Sciatic nerve (tissue), 2 donors: ENCODE results near the gene PLEKHA3. TPM values are rescaled to one million over a fixed set of nuclear protein-coding genes. Genes with fewer than 3 reads are reported as not detected.
"Not testable (repeated sequence)": the region's sequence is repeated elsewhere in the genome, so short reads cannot be mapped to it uniquely, and the experiment has no call there.

Source experiments
- ATAC-seq: fragments of 200-7000 bp; cut with Tn5 transposase; one replicate; pipeline ENCODE4 v1.9.1; 2020; ENCODE audit warnings: mild to moderate bottlenecking, moderate library complexity
- DNase-seq: peaks from one replicate; pipeline ENCODE4 v3.0.0-alpha.2; 2020; ENCODE audit warnings: low spot score
- intact Hi-C: fragments of 100-400 bp; cut with DNase I; formaldehyde crosslinking; loops from one replicate; pipeline ENCODE4 v1.14.2; 2022
- total RNA-seq: library from RNA; stranded (reverse); fragmentation: NEBNext Ultra II Directional; extraction: Animal tissue kit (Norgen Biotek cat#: 25700); gene quantifications from one replicate; pipeline ENCODE4 v1.2.1, GENCODE V29; 2021
- donor health status: DM: no; HTN: no; CAD: no.
- donor health status: DM: no; HTN: no; CAD: no.

Gene PLEKHA3
- total RNA-seq = 34.1 TPM

DNA sequence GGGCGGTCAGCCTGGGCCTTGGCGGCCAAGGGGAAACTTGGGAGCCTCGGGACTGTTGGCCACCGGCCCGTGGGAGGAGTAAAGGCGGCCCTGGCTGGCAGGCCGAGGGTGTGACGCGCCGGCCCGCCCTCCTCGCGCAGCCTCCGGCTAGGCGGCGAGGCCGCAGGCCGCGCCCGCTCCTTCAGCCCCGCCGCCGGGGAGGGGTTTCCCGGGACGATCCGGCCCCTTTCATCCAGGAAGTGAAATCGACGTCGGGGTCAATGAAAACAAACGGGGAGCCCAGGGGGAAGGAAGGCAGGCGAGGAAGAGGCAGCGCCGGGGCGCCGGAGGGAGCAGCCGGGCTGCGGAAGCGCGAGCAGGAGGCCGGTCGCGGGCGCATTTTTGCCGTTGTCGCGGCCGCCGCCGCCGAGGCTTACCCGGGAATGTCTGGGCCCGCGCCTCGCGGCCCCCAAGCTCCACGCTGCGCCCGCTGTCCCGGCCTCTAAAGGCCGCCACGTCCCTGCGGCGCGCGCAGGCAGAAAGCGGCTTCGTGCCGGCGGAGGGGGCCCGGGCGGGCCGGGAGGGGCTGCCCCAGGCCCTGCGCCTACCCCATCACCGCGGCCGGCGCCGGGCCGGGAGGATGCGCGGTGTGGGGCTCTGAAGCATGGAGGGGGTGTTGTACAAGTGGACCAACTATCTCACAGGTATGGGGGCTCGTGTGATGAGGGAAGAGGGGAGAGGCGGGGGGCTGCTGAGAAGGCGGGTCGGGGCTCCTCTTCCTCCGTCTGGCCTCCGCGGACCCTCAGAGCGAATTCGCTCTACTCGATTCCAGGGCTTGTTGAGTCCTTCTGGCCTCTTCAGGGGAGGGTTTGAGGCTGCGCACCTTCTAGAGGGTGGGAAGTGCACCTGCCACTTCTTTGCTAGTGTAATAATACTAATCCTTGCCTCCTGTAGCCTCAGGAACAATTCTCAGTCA is at the start of gene PLEKHA3:
Gene PLEKHA3, plus strand, starts transcription at position 231 of the 955 bp plus-strand sequence. Its CDS starts 413 bp downstream, at position 644.
- ATAC-seq (peak; percentile 94), DNase-seq (peak; percentile 99)
- intact Hi-C loops = no loop called here

- DNase-seq = no peak
- intact Hi-C loops = no loop called here
- no peak for ATAC-seq
Measured at GRCh38 chr2:178436662-178437061, 43.6 kb upstream of the PLEKHA3 start.

- intact Hi-C loops = no loop called here
- DNase-seq (no peak), ATAC-seq (no peak)
Measured at GRCh38 chr2:178441426-178441825, 38.8 kb upstream of the PLEKHA3 start.

GRCh38 chr2:178448968-178449661 is 31.1 kb upstream of the PLEKHA3 start:
- intact Hi-C loops = no loop called here
- DNase-seq = no peak
- no peak for ATAC-seq

DNA sequence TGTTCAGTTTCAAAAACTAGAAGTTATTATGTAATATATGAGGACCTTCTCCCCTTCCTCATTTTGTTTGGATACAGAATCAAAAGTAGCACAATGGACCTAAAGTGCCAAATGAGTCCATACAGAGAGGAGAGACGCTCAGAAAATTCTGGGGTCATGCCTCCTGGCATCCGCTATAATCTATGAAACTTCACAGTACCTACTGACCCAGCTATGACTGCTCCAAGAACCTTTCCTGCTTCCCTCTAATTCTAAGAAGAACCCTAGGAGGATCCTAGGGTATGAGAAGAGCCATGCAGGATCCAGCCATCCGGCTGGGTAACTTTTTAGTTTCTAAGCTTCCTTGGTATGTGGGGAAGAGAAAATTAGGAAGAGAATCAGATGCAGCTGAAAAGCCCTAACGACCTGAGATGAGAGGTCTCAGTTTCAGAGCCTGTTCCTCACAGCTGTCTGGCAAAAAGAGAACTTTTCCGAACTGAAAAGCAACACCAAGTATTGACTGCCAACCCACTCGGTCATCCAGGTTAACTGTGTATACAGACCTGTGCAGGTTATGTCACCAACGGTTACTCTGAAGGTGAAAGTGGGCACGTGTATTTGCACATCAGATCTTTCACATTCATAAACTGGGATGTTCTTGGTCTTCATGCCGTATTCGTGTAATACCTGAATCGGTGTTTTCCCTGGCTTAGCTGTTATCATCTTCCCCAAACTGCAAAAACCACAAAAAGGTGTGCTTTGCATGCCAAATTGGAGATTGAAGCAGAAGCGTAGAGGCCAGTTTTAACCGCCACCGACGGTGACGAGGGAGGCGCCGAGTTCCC is 30.3 kb upstream of the PLEKHA3 start:
- no peak for DNase-seq
- intact Hi-C loops = no loop called here
- no peak for ATAC-seq

- intact Hi-C loops = no loop called here
- DNase-seq (no peak), ATAC-seq (no peak)
Measured at GRCh38 chr2:178450524-178450773, 29.8 kb upstream of the PLEKHA3 start.

GRCh38 chr2:178450774-178451525 is 29.3 kb upstream of the PLEKHA3 start, which contains the start of the genes PJVK and PRKRA:
Gene PJVK (plus strand): TSS chr2:178451378. CDS start chr2:178453410, 2,032 bp downstream.
Gene PRKRA (minus strand): TSS chr2:178451175. CDS start chr2:178451030, 145 bp downstream.
- ATAC-seq (peak; percentile 99), DNase-seq (peak; percentile 99)
- intact Hi-C loops = no loop called here

DNA sequence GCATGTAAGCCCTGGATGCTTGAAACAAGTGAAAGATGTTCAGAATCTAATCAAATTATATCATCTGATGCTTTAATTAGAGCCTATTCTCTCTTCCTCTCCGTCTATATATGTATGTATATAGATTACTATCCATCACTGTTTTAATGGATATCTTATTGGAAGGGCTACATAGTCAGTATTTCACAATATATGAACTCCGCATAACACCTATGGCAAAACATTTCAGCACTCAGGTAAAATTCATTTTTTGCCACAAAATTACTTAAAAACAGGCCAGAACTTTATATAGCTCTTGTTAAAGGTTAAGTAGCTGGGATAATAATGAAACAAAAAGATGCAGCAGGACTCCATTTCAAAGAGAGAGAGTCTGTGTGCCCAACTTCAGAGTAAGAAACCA is 27.9 kb upstream of the PLEKHA3 start:
- intact Hi-C loops = no loop called here

GRCh38 chr2:178452870-178453269 is 27.4 kb upstream of the PLEKHA3 start:
- intact Hi-C loops = no loop called here
- no peak for ATAC-seq

More for the DNA sequence above, 27.9 kb upstream of the PLEKHA3 start:
- ATAC-seq (no peak), DNase-seq (no peak)

DNA sequence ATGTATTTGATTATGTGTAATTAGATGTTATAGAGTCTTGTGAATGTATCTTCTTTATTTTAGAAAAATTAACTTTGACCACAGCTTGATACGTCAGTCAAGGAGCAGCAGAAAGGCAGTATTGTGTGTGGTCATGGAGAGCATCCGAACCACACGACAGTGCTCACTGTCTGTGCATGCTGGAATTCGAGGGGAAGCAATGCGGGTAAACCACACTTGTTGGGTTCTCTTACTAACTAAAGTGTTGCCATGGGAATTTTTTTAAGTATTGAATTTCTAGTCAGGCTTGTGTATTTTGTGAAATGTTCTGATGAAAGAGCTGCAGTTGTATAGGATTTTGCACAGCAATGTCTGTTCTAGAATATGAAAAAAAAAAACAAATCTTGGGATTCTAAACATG is 24.3 kb upstream of the PLEKHA3 start:
- DNase-seq (no peak), ATAC-seq (no peak)
- intact Hi-C loops = no loop called here

More at GRCh38 chr2:178452870-178453269, 27.4 kb upstream of the PLEKHA3 start:
- DNase-seq = no peak

- ATAC-seq = no peak
- intact Hi-C loops = no loop called here
- no peak for DNase-seq
Measured at GRCh38 chr2:178457390-178457886, 22.8 kb upstream of the PLEKHA3 start.

DNA sequence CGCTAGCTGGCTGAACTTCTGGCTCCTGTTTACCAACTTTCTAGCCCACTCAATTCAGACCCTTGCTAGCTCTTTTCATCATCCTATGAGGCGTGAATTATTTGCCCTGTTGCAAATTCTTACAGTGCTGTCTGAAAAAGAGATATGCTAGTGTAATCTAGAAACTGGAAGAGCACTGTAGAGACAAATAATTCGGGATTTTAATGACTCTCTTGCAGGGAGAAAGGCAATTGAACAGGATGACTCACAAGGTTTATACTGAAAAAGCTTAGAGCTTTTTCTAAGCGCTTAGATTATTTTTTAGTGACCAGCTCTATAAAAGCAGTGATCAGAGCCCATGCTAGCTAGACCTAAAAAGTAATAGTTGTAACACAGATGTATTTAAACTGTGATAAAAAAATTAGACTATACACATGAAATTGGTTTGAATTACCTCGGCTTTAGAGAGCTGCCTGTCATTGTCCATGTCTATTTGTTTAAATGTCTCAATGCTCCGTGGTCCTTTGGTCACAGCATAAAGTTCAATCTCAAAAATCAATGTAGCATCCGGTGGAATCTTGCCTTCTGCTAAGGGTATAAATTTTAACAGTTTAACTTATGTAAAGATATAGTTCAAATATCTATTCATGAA is 10.9 kb upstream of the PLEKHA3 start:
- ATAC-seq (no peak), DNase-seq (no peak)
- intact Hi-C loops = no loop called here

DNA sequence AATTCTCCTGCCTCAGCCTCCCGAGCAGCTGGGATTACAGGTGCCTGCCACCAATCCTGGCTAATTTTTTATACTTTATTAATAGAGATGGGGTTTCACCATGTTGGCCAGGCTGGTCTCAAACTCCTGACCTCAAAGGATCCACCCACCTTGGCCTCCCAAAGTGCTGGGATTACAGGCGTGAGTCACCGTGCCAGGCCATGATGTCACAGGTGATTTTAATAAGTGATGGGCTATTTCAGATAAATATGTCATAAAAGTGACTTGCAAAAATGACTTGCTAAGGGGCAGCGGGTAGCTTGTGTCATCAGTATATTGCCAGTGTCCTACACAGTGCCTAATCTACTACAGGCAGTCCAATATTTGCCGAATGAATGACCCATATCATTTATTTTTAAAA is 8.9 kb upstream of the PLEKHA3 start:
- ATAC-seq, DNase-seq, intact Hi-C loops: not testable (repeated sequence)

GRCh38 chr2:178473373-178473772 is 6.9 kb upstream of the PLEKHA3 start:
- DNase-seq (no peak), ATAC-seq (no peak)
- intact Hi-C loops = no loop called here

DNA sequence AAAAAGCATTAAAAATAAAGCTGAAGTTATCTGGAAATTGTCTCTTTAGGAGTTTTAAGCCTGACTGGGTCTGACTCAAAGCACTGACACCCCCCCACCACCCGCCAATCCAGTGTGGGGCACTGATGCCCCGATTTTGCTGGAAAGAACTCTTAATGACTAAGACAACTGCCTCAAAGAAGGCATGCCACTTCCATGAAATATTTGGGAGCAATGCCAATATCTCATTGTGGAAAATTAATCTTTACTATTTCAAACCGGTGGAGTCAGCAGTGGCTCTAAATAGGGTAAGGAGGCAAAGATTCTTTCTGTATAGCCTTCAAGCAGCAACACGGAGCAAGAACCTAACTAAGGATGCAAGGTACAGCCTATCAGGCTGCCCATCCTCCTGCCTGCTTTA is 6.3 kb upstream of the PLEKHA3 start:
- ATAC-seq (no peak), DNase-seq (no peak)
- intact Hi-C loops = no loop called here

DNA sequence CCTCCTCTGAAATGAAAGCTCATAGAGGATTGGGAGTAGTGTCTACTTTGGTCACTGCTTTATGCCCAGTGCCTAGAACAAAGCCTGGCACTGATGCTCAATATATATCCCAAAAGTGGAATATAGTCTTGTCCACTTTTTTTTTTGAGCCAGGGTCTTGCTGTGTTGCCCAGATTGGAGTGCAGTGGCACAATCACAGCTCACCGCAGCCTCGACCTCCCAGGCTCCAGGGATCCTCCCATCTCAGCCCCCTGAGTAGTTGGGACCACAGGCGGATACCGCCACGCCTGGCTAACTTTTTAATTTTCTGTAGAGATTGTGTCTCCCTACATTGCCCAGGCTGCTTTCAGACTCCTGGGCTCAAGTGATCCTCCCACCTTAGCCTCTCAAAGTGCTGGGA is 5.7 kb upstream of the PLEKHA3 start:
- DNase-seq (no peak), ATAC-seq (no peak)
- intact Hi-C loops = no loop called here

DNA sequence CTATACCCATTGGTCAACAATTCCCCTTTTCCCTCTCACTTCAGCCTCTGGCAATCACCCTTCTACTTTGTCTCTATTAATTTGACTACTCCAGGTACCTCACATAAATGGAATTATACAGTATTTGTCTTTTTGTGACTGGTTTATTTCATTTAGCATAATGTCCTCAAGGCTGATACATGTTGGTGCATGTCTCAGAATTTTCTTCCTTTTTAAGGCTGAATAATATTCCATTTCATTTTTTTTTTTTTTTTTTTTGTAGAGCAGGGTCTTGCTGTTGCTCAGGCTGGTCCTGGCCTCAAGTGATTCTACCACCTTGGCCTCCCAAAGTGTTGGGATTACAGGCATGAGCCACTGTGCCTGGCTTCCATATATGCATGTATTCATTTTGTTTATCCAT is 3.8 kb upstream of the PLEKHA3 start:
- intact Hi-C loops = no loop called here
- ATAC-seq = no peak
- no peak for DNase-seq
